Effector CD4-positive, alpha-beta T cell (primary cell): ENCODE results near the gene HLA-DPA1.
"Not testable (repeated sequence)": the region's sequence is repeated elsewhere in the genome, so short reads cannot be mapped to it uniquely, and the experiment has no call there.

Experiments
- DNase-seq: peaks from one replicate; pipeline ENCODE4 v3.0.0-alpha.2; 2020

Gene HLA-DPA1

GRCh38 chr6:33088258-33088930 is 14.9 kb upstream of the HLA-DPA1 start:
- no peak for DNase-seq

GRCh38 chr6:33085627-33086026 is 12.2 kb upstream of the HLA-DPA1 start:
- DNase-seq, result no peak

GRCh38 chr6:33082702-33083101 is 9.3 kb upstream of the HLA-DPA1 start:
- DNase-seq, result no peak

- no peak for DNase-seq
These were observed 7.8 kb upstream of the HLA-DPA1 start for GRCh38 chr6:33081098-33081824.

GRCh38 chr6:33080127-33081089 is 7.0 kb upstream of the HLA-DPA1 start:
- no peak for DNase-seq

GRCh38 chr6:33079580-33079979 is 6.1 kb upstream of the HLA-DPA1 start:
- no peak for DNase-seq

- no peak for DNase-seq
These were observed 5.6 kb upstream of the HLA-DPA1 start for GRCh38 chr6:33078919-33079521.

- no peak for DNase-seq
These were observed 5.0 kb upstream of the HLA-DPA1 start for GRCh38 chr6:33078442-33078841.

- DNase-seq, result no peak
These were observed 4.5 kb upstream of the HLA-DPA1 start for GRCh38 chr6:33077908-33078307.

- no peak for DNase-seq
These were observed 3.0 kb upstream of the HLA-DPA1 start for GRCh38 chr6:33076406-33076934.

- peak; percentile 11 for DNase-seq
These were observed 2.3 kb upstream of the HLA-DPA1 start, which contains the start of gene HLA-DPB1 for GRCh38 chr6:33075568-33076405. HLA-DPB1 (plus strand) TSS chr6:33075990; CDS start chr6:33076042, 52 bp downstream.

GRCh38 chr6:33075208-33075567 is 1.7 kb upstream of the HLA-DPA1 start:
- no peak for DNase-seq

GRCh38 chr6:33072508-33073100 is 845 bp downstream of the HLA-DPA1 start:
- DNase-seq, result no peak

GRCh38 chr6:33071569-33071968 is 1.9 kb downstream of the HLA-DPA1 start:
- DNase-seq, result no peak

GRCh38 chr6:33070909-33071308 is 2.5 kb downstream of the HLA-DPA1 start:
- no peak for DNase-seq

- DNase-seq, result no peak
These were observed 4.3 kb downstream of the HLA-DPA1 start for GRCh38 chr6:33069021-33069738.

GRCh38 chr6:33066917-33067521 is 6.4 kb downstream of the HLA-DPA1 start:
- DNase-seq, result no peak

GRCh38 chr6:33065312-33065711 is 8.1 kb downstream of the HLA-DPA1 start:
- DNase-seq, result no peak

GRCh38 chr6:33064723-33065122 is 8.7 kb downstream of the HLA-DPA1 start:
- DNase-seq, result no peak

GRCh38 chr6:33063435-33063834 is 10.0 kb downstream of the HLA-DPA1 start:
- DNase-seq, result not testable (repeated sequence)
